ENCODE data around the gene RPLP2.

RPLP2 gene

GRCh38 chr11:773830-774229 is 35.9 kb upstream of the RPLP2 start:
- DNase-seq = no peak

- DNase-seq = no peak
Observed at GRCh38 chr11:774873-775592, 34.7 kb upstream of the RPLP2 start.

- no peak for DNase-seq
Observed at GRCh38 chr11:776263-776560, 33.6 kb upstream of the RPLP2 start.

DNA sequence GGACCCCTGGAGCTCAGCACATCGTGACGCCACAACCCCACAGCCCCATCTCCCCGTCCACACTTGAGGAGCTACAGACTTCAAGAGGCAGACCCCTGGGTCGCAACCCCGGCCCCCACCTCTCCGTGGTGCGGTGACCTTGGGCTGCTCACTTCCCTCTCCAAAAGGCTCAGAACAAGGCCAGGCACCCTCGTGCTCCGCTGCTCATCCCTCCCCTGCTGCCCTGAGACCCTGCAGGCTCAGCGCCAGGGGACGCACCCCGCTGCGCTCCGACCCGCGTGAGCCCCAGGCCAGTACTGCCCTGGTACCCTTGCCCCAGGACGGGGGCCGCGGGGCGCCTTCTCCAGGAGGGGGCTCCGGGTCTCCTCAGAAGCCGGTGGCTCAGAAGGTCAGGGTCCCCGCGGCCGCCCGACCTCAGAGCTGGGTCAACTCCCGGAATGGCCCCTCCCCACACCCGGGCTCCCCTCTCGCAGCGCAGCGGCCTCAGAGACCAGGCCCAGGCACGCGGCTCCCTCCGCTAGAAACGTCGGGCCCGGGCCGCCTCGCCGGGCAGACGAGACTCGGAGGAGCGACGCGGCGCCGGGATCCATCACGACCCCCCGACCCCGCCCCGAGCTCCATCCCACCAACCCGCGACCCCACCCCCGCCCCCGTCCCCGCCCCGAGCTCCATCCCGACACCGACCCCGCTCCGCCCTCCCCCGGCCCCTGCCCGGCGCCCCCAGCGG is 33.0 kb upstream of the RPLP2 start:
- no peak for DNase-seq

- peak; percentile 84 for DNase-seq
Observed at GRCh38 chr11:777288-778255, 32.2 kb upstream of the RPLP2 start, which contains the start of gene GATD1. Gene GATD1, minus strand, starts transcription at chr11:777487. Its CDS starts 25 bp downstream, at chr11:777462.

DNA sequence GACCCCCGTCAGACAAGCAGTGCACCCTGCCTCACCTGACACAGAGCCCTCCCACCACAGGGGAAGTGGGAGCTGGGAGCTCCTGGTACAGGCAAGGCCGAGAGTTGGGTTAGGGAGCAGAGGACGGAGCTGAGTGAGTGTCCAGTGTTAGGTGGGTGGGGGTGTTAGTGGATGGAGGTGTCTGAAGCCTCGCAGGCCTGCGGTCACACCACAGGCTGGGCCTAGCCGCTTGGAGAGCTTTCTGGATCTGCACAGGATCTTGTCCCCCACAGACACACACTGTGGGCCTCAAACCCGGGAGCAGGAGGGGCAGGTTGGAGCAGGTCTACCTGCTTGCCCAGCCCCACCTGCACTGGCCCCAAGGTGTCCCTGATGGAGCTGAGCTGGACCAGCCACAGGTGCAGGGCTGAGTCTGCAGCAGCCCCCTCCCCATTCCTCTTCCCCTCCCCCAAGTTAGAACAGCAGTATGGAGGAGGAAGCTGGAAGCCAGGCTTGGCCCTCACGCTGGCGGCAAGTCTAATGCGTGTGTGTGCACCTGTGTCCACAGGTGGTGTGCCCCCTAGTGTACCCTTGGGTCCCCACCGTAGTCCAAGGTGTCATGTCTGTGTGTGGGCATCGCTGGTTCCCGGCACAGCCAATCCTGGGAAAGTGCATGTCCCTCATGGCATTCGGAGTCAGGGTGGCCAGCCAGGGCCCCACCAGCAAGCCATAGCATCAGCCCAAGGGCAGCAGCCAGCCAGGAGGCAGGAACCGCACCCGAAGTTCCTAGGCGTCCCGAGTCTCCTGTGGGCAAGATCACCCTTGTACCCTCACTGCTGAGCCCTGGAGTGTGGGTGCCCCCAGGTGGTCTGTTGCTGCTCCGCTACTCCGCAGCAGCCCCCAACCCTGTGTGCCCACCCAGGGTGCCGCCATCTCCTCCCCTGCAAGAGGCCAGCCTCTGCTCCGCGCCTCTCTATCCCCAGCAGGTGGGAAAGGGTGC is 30.5 kb upstream of the RPLP2 start:
- no peak for DNase-seq

- DNase-seq = no peak
Observed at GRCh38 chr11:779955-780532, 29.7 kb upstream of the RPLP2 start.

- DNase-seq = no peak
Observed at GRCh38 chr11:782264-783174, 27.2 kb upstream of the RPLP2 start.

GRCh38 chr11:783581-784015 is 26.2 kb upstream of the RPLP2 start:
- peak; percentile 87 for DNase-seq

GRCh38 chr11:786235-787083 is 23.3 kb upstream of the RPLP2 start:
- no peak for DNase-seq

DNA sequence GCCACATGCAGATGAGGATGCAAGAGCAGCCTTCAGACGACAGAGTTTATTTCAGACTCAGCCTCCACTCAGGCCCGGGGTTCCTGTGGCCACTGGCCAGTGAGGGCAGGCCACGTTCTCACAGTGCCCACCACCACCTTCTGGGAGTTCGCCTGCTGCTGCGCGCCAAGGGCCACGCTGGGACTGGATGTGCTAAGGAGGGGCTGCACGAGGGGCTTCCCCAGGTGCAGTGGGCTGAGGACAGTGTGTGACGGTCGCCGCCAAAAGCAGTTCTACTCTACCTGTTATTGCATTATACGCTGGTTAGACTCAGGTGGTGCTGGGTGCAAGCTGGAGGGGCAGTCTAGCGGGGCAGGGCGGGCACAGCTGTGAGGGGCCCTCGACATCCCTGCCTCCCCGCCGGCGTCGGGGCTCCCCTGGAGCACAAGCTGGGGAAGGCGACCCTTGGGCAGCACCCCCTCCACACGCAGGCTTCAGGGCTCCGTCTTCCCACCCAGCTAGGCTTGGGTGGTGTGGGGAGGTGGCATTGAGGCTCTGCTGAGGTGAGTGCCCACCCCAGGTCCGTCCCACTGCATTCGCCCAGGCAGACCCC is 22.6 kb upstream of the RPLP2 start:
- no peak for DNase-seq

- no peak for DNase-seq
Observed at GRCh38 chr11:788009-788640, 21.6 kb upstream of the RPLP2 start.

GRCh38 chr11:788953-789940 is 20.5 kb upstream of the RPLP2 start:
- DNase-seq = no peak

GRCh38 chr11:789943-790342 is 19.8 kb upstream of the RPLP2 start, which contains the start of gene CEND1:
Gene CEND1, minus strand, starts transcription at chr11:790090. Its CDS starts 1,514 bp downstream, at chr11:788576.
- DNase-seq = peak; percentile 49

- no peak for DNase-seq
Observed at GRCh38 chr11:790721-791564, 18.8 kb upstream of the RPLP2 start.
